ENCODE measurements around the gene STARD10.

The STARD10 gene

GRCh38 chr11:72726266-72727220 is 67.3 kb downstream of the STARD10 start:
- DNase-seq (ENCODE audit: low read depth in 2 of 2), result no peak

DNA sequence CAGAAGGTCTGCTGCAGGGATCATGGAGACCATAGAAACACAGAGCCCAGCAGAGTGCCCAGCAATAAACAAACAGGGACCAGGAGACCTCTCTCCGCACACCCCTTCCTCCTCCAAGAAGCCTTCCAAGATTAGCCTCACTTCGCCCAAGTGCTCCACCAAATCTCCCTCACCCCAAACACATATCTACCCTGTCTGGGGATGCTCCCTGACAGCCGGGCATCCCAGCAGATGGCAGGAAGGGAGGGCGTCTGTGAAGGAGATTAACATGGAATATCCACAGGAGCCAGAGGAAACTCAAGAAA is 68.2 kb downstream of the STARD10 start:
- DNase-seq (ENCODE audit: low read depth in 2 of 2), result no peak

GRCh38 chr11:72724851-72725723 is 68.8 kb downstream of the STARD10 start:
- DNase-seq (ENCODE audit: low read depth in 2 of 2), result peak; percentile 37 to 71

GRCh38 chr11:72724021-72724551 is 69.8 kb downstream of the STARD10 start:
- no peak for DNase-seq (ENCODE audit: low read depth in 2 of 2)

GRCh38 chr11:72723508-72723907 is 70.3 kb downstream of the STARD10 start:
- DNase-seq (ENCODE audit: low read depth in 2 of 2), result no peak

- peak; percentile 59 to 71 for DNase-seq (ENCODE audit: low read depth in 2 of 2)
These were observed 71.6 kb downstream of the STARD10 start for GRCh38 chr11:72722050-72722748.

GRCh38 chr11:72721689-72722049 is 72.2 kb downstream of the STARD10 start:
- DNase-seq (ENCODE audit: low read depth in 2 of 2), result peak in 1 of 2 donors; percentile 21

GRCh38 chr11:72721276-72721675 is 72.6 kb downstream of the STARD10 start:
- DNase-seq (ENCODE audit: low read depth in 2 of 2), result no peak

GRCh38 chr11:72720784-72721183 is 73.1 kb downstream of the STARD10 start:
- DNase-seq (ENCODE audit: low read depth in 2 of 2), result no peak

DNA sequence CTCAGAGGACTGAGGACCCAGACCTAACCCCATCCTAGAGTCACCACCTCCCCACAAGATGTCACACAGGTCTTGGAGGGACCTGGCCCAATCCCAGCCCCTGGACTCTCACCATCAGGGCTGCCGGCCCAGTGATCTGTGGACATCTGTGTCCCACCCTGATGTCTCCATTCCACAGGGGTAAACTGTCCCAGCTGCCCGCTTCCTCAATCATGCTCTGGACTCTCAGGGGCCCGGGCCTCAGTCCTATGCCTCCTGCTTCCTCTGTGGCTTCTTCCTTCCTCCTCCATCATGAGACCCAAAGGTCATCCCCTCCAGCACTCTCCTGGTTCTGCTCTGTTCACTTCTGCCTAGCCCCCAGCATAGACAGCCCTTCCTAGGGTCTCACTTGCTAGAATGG is 73.8 kb downstream of the STARD10 start:
- no peak for DNase-seq (ENCODE audit: low read depth in 2 of 2)

- no peak for DNase-seq (ENCODE audit: low read depth in 2 of 2)
These were observed 74.3 kb downstream of the STARD10 start for GRCh38 chr11:72719551-72719950.

DNA sequence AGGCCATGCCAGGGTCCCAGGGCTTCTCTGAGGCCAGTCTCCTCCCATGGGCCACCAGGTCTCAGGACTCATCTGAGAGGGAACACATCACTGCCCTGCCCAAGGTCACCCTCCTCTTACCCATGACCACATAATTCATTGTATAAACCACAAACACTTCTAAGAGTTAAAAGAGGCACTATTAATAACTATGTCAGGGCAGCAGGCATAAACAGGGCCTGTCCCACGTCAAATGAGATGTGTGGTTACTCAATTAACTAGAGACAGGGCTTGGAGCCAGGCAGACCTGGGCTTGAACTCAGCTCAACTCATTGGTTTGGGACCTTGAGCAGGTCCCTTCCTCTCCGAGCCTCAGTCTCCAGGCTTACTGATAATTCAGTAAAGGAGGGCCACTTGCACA is 74.7 kb downstream of the STARD10 start:
- no peak for DNase-seq (ENCODE audit: low read depth in 2 of 2)

DNA sequence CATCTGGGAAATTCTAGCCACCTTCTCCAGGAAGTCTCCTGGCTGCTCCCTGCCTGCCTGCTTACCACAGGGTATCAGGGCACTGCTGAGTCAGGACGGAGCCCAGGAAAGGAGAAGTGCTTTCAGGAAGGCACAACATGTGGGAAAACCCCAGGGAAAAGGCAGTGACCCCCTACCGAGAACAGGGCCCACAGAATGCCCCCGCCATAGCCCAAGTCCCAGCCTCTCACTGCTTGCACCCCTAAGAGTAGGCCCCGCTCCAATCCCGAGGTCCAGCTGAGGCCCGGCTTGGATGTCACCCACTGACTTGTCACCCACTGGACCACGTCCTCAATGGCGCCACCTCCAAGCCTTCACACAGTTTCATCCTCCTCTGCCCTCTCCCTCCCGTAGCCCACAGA is 75.7 kb downstream of the STARD10 start:
- no peak for DNase-seq (ENCODE audit: low read depth in 2 of 2)

- no peak for DNase-seq (ENCODE audit: low read depth in 2 of 2)
These were observed 76.9 kb downstream of the STARD10 start for GRCh38 chr11:72716788-72717435.

- DNase-seq (ENCODE audit: low read depth in 2 of 2), result no peak
These were observed 77.6 kb downstream of the STARD10 start for GRCh38 chr11:72716290-72716689.

- DNase-seq (ENCODE audit: low read depth in 2 of 2), result no peak
These were observed 81.0 kb downstream of the STARD10 start for GRCh38 chr11:72712841-72713240.

DNA sequence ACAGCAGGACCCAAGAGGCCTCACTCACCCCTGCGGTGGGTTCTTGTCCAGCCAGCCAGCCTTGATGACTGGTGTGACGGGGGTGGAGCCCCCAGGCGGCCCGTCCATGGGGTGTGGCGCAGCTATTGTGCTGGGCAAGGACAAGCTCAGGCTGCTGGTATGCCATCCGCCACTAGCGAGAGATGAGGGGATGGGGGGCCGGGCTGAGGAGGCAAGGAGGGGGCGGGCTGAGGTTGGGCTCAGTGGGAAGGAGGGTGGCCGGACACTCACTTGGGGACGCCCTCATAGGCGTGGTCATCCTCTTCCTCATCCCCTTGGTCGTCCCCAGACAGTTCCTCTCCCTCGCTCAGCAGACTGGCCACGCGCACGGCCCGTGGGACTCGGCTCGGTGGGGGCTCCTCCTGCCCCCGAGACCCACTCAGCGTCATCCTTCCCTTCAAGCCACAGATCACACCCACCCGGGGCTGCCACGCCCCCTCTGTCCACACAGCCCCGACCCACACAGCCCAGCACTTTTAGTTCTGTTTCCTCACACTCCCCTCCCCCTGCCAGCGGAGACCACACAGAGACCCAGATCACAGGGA is 81.6 kb downstream of the STARD10 start:
- no peak for DNase-seq (ENCODE audit: low read depth in 2 of 2)

DNA sequence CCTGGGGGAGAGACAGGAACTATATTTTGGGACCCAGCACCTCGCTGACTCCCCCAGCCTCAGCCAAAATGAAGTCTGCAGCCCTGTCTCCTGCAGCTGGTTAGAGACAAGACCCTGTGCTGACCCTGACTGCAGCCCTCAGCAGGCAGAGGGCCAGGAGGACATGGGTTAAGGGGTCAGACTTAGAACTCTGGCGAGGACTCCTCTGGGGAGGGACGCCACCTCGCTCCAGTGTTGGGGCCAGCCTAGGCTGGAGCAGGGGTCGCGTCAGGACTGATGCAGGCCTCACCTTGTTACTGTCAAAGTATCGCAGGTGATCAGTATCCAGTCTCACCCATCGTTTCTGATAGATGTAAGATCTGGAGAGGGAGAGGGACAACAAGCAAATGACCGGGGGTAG is 82.7 kb downstream of the STARD10 start:
- no peak for DNase-seq (ENCODE audit: low read depth in 2 of 2)

GRCh38 chr11:72710278-72710677 is 83.6 kb downstream of the STARD10 start:
- no peak for DNase-seq (ENCODE audit: low read depth in 2 of 2)

- DNase-seq (ENCODE audit: low read depth in 2 of 2), result no peak
These were observed 84.2 kb downstream of the STARD10 start for GRCh38 chr11:72709478-72710238.

Data from stimulated activated CD8-positive, alpha-beta memory T cell treated with anti-CD3 and anti-CD28 coated beads, Interleukin-2, amount 100 ng/mL, for 48 hours (primary cell).